Muscle layer of duodenum (tissue), 2 donors: ENCODE measurements around the gene MSANTD7.
"Not testable (repeated sequence)": the region's sequence is repeated elsewhere in the genome, so short reads cannot be mapped to it uniquely, and the experiment has no call there.

ENCODE experiments used
- H3K27ac ChIP-seq: one replicate; pipeline ENCODE4 v1.7.0; 2013; ENCODE audit warnings: mild to moderate bottlenecking, low read length
- H3K27me3 ChIP-seq: one replicate; pipeline ENCODE4 v1.7.0; 2013; ENCODE audit warnings: low read depth, mild to moderate bottlenecking, control low read depth, low read length
- H3K36me3 ChIP-seq, 2 donors: one replicate each; pipeline ENCODE4 v1.7.0; 2013; ENCODE audit warnings: low read length in 2 of 2, control low read depth in 1 of 2, mild to moderate bottlenecking in 1 of 2; ENCODE audit not compliant: insufficient read depth in 2 of 2, control insufficient read depth in 1 of 2
- H3K4me1 ChIP-seq, 2 donors: one replicate each; pipeline ENCODE4 v1.7.0; 2013; ENCODE audit warnings: low read length in 2 of 2, mild to moderate bottlenecking in 2 of 2, control low read depth in 1 of 2, moderate library complexity in 1 of 2; ENCODE audit not compliant: insufficient read depth in 2 of 2, control insufficient read depth in 1 of 2
- H3K4me3 ChIP-seq, 2 donors: one replicate each; pipeline ENCODE4 v1.7.0; 2013; ENCODE audit warnings: low read length in 2 of 2, low read depth in 1 of 2, mild to moderate bottlenecking in 1 of 2
- H3K9me3 ChIP-seq, 2 donors: one replicate each; pipeline ENCODE4 v1.7.0; 2013; ENCODE audit warnings: low read length in 2 of 2, control low read depth in 1 of 2, mild to moderate bottlenecking in 1 of 2; ENCODE audit not compliant: control insufficient read depth in 1 of 2
- donor health status: healthy.

MSANTD7 gene

GRCh38 chr10:14839305-14839695, 1.2 kb downstream of the MSANTD7 start:
- Histone ChIP-seq H3K4me1 (peaks cover 0 to 14% of the 10 kb centered on the region in 2 donors), H3K36me3 (peaks cover 30 to 42% of the 10 kb centered on the region in 2 donors), H3K27me3 (no peaks in the 10 kb centered on the region), H3K27ac (peak overlapping the region; percentile 87), H3K9me3 (no peaks in the 10 kb centered on the region), H3K4me3 (peak overlapping the region; percentile 70 to 96)

GRCh38 chr10:14840178-14840577, 2.1 kb downstream of the MSANTD7 start:
- H3K4me3 ChIP-seq, result no peak overlapping the region
- H3K9me3 ChIP-seq, result no peaks in the 10 kb centered on the region
- H3K4me1 ChIP-seq, result peaks cover 0 to 14% of the 10 kb centered on the region in 2 donors
- peaks cover 37 to 42% of the 10 kb centered on the region in 2 donors for H3K36me3 ChIP-seq
- no peaks in the 10 kb centered on the region for H3K27me3 ChIP-seq
- no peak overlapping the region for H3K27ac ChIP-seq

- peaks cover 0 to 10% of the 10 kb centered on the region in 2 donors for H3K4me1 ChIP-seq
- H3K27me3 ChIP-seq, result no peaks in the 10 kb centered on the region
- H3K27ac ChIP-seq, result no peak overlapping the region
- H3K4me3 ChIP-seq, result no peak overlapping the region
- no peaks in the 10 kb centered on the region for H3K9me3 ChIP-seq
- peaks cover 37 to 39% of the 10 kb centered on the region in 2 donors for H3K36me3 ChIP-seq
Measured at GRCh38 chr10:14843327-14843988, 5.4 kb downstream of the MSANTD7 start.

GRCh38 chr10:14844948-14845347, 6.8 kb downstream of the MSANTD7 start:
- Histone ChIP-seq H3K27ac (no peak overlapping the region), H3K4me3 (no peak overlapping the region), H3K9me3 (no peaks in the 10 kb centered on the region), H3K27me3 (no peaks in the 10 kb centered on the region), H3K4me1 (no peaks in the 10 kb centered on the region), H3K36me3 (peaks cover 37 to 45% of the 10 kb centered on the region in 2 donors)

GRCh38 chr10:14852236-14852635, 14.1 kb downstream of the MSANTD7 start:
- H3K4me3 ChIP-seq, result no peak overlapping the region
- H3K27ac ChIP-seq, result no peak overlapping the region
- no peaks in the 10 kb centered on the region for H3K27me3 ChIP-seq
- no peaks in the 10 kb centered on the region for H3K9me3 ChIP-seq
- no peaks in the 10 kb centered on the region for H3K4me1 ChIP-seq
- peaks cover 23 to 31% of the 10 kb centered on the region in 2 donors for H3K36me3 ChIP-seq

GRCh38 chr10:14855453-14855852, 17.3 kb downstream of the MSANTD7 start:
- Histone ChIP-seq H3K4me3 (no peak overlapping the region), H3K27ac (no peak overlapping the region), H3K4me1 (no peaks in the 10 kb centered on the region), H3K9me3 (no peaks in the 10 kb centered on the region), H3K27me3 (no peaks in the 10 kb centered on the region), H3K36me3 (peaks cover 32 to 41% of the 10 kb centered on the region in 2 donors)

- H3K36me3 ChIP-seq, result peaks cover 19 to 27% of the 10 kb centered on the region in 2 donors
Measured at GRCh38 chr10:14858338-14858960, 20.3 kb downstream of the MSANTD7 start.

GRCh38 chr10:14859043-14859442, 20.9 kb downstream of the MSANTD7 start:
- Histone ChIP-seq H3K27ac (no peak overlapping the region), H3K9me3 (no peaks in the 10 kb centered on the region), H3K27me3 (no peaks in the 10 kb centered on the region), H3K4me3 (no peak overlapping the region), H3K36me3 (peaks cover 17 to 27% of the 10 kb centered on the region in 2 donors), H3K4me1 (no peaks in the 10 kb centered on the region)

More at GRCh38 chr10:14858338-14858960, 20.3 kb downstream of the MSANTD7 start:
- Histone ChIP-seq H3K9me3 (no peaks in the 10 kb centered on the region), H3K27me3 (no peaks in the 10 kb centered on the region), H3K27ac (no peak overlapping the region), H3K4me3 (no peak overlapping the region), H3K4me1 (no peaks in the 10 kb centered on the region)

- Histone ChIP-seq H3K9me3 (peaks cover 0 to 3% of the 10 kb centered on the region in 2 donors), H3K27ac (no peak overlapping the region), H3K4me1 (no peaks in the 10 kb centered on the region), H3K4me3 (no peak overlapping the region), H3K27me3 (no peaks in the 10 kb centered on the region), H3K36me3 (peaks cover 14 to 27% of the 10 kb centered on the region in 2 donors)
Measured at GRCh38 chr10:14859775-14860174, 21.7 kb downstream of the MSANTD7 start.

GRCh38 chr10:14860791-14861190, 22.7 kb downstream of the MSANTD7 start:
- H3K4me3 ChIP-seq, result no peak overlapping the region
- H3K36me3 ChIP-seq, result peaks cover 13 to 27% of the 10 kb centered on the region in 2 donors
- H3K27me3 ChIP-seq, result no peaks in the 10 kb centered on the region
- H3K4me1 ChIP-seq, result no peaks in the 10 kb centered on the region
- peak overlapping the region; percentile 32 for H3K27ac ChIP-seq
- peaks cover 0 to 3% of the 10 kb centered on the region in 2 donors for H3K9me3 ChIP-seq

GRCh38 chr10:14864466-14864865, 26.4 kb downstream of the MSANTD7 start:
- not testable (repeated sequence) for H3K9me3 ChIP-seq, H3K4me3 ChIP-seq, H3K4me1 ChIP-seq, H3K27ac ChIP-seq, H3K27me3 ChIP-seq
- H3K36me3 ChIP-seq, result peaks cover 19 to 20% of the 10 kb centered on the region in 2 donors
